Duodenal mucosa (tissue), 2 donors: Measurements from ENCODE around the gene VASN.
A peak's percentile ranks its signal among the peaks of the same experiment; 100 is the strongest.

Source experiments
- H3K27ac ChIP-seq: one replicate; pipeline ENCODE4 v1.7.0; 2013; ENCODE audit warnings: low read depth, low read length
- H3K27me3 ChIP-seq, 2 donors: one replicate each; pipeline ENCODE4 v1.7.0; 2013; ENCODE audit warnings: low read length in 2 of 2, control low read depth in 1 of 2; ENCODE audit not compliant: insufficient read depth in 2 of 2, control insufficient read depth in 1 of 2
- H3K36me3 ChIP-seq, 2 donors: one replicate each; pipeline ENCODE4 v1.7.0; 2013; ENCODE audit warnings: low read length in 2 of 2, control low read depth in 1 of 2; ENCODE audit not compliant: insufficient read depth in 2 of 2, control insufficient read depth in 1 of 2
- H3K4me1 ChIP-seq, 2 donors: one replicate each; pipeline ENCODE4 v1.7.0; 2013; ENCODE audit warnings: low read length in 2 of 2, control low read depth in 1 of 2; ENCODE audit not compliant: insufficient read depth in 2 of 2, control insufficient read depth in 1 of 2
- H3K4me3 ChIP-seq, 2 donors: one replicate each; pipeline ENCODE4 v1.7.0; 2013; ENCODE audit warnings: low read length in 2 of 2, low read depth in 1 of 2
- H3K9ac ChIP-seq, 2 donors: one replicate each; pipeline ENCODE4 v1.7.0; 2013; ENCODE audit warnings: low read length in 2 of 2, low read depth in 1 of 2
- H3K9me3 ChIP-seq, 2 donors: one replicate each; pipeline ENCODE4 v1.7.0; 2013; ENCODE audit warnings: low read length in 2 of 2, control low read depth in 1 of 2; ENCODE audit not compliant: control insufficient read depth in 1 of 2

Gene VASN

GRCh38 chr16:4372578-4373355 is 1.1 kb downstream of the VASN start:
- Histone ChIP-seq H3K27ac (peak overlapping the region; percentile 58), H3K9me3 (no peaks in the 10 kb centered on the region), H3K9ac (peak overlapping the region; percentile 38 to 51), H3K4me3 (peak overlapping the region; percentile 61 to 67), H3K36me3 (peaks cover under 1 to 3% of the 10 kb centered on the region in 2 donors), H3K27me3 (no peaks in the 10 kb centered on the region), H3K4me1 (peaks cover 11 to 16% of the 10 kb centered on the region in 2 donors)

GRCh38 chr16:4373356-4373908 is 1.8 kb downstream of the VASN start:
- peak overlapping the region; percentile 29 to 43 for H3K4me3 ChIP-seq
- peak overlapping the region in 1 of 2 donors; percentile 51 for H3K9ac ChIP-seq
- peaks cover 11 to 16% of the 10 kb centered on the region in 2 donors for H3K4me1 ChIP-seq

GRCh38 chr16:4373909-4374742 is 2.5 kb downstream of the VASN start:
- Histone ChIP-seq H3K4me3 (peak overlapping the region; percentile 29 to 43), H3K4me1 (peaks cover 11 to 16% of the 10 kb centered on the region in 2 donors), H3K9me3 (no peaks in the 10 kb centered on the region), H3K27ac (peak overlapping the region; percentile 58), H3K27me3 (no peaks in the 10 kb centered on the region), H3K9ac (peak overlapping the region in 1 of 2 donors; percentile 51), H3K36me3 (peaks cover 0 to 3% of the 10 kb centered on the region in 2 donors)

More at GRCh38 chr16:4373356-4373908, 1.8 kb downstream of the VASN start:
- H3K27me3 ChIP-seq, result no peaks in the 10 kb centered on the region
- peak overlapping the region; percentile 58 for H3K27ac ChIP-seq
- no peaks in the 10 kb centered on the region for H3K9me3 ChIP-seq
- peaks cover 0 to 3% of the 10 kb centered on the region in 2 donors for H3K36me3 ChIP-seq

- no peaks in the 10 kb centered on the region for H3K9me3 ChIP-seq
- peaks cover 3 to 5% of the 10 kb centered on the region in 2 donors for H3K36me3 ChIP-seq
- H3K27me3 ChIP-seq, result no peaks in the 10 kb centered on the region
- peak overlapping the region; percentile 50 for H3K27ac ChIP-seq
- H3K9ac ChIP-seq, result no peak overlapping the region
- H3K4me1 ChIP-seq, result peaks cover 11% of the 10 kb centered on the region in 2 donors
- H3K4me3 ChIP-seq, result no peak overlapping the region
Measured at GRCh38 chr16:4375717-4376116, 4.1 kb downstream of the VASN start.

GRCh38 chr16:4376126-4376892 is 4.7 kb downstream of the VASN start:
- Histone ChIP-seq H3K9ac (no peak overlapping the region), H3K27ac (peak overlapping the region; percentile 50), H3K36me3 (peaks cover 3 to 11% of the 10 kb centered on the region in 2 donors), H3K27me3 (no peaks in the 10 kb centered on the region), H3K9me3 (no peaks in the 10 kb centered on the region), H3K4me1 (peaks cover 11% of the 10 kb centered on the region in 2 donors), H3K4me3 (no peak overlapping the region)

GRCh38 chr16:4376893-4377572 is 5.4 kb downstream of the VASN start:
- Histone ChIP-seq H3K4me3 (no peak overlapping the region), H3K9ac (no peak overlapping the region), H3K27me3 (no peaks in the 10 kb centered on the region), H3K4me1 (peaks cover 11% of the 10 kb centered on the region in 2 donors), H3K36me3 (peaks cover 3 to 17% of the 10 kb centered on the region in 2 donors), H3K9me3 (no peaks in the 10 kb centered on the region), H3K27ac (peak overlapping the region; percentile 32)

GRCh38 chr16:4377573-4378154 is 6.0 kb downstream of the VASN start:
- H3K36me3 ChIP-seq, result peaks cover 3 to 21% of the 10 kb centered on the region in 2 donors
- H3K27ac ChIP-seq, result no peak overlapping the region
- no peak overlapping the region for H3K9ac ChIP-seq
- no peak overlapping the region for H3K4me3 ChIP-seq
- H3K27me3 ChIP-seq, result no peaks in the 10 kb centered on the region
- peaks cover 4 to 5% of the 10 kb centered on the region in 2 donors for H3K4me1 ChIP-seq
- no peaks in the 10 kb centered on the region for H3K9me3 ChIP-seq

GRCh38 chr16:4378161-4378666 is 6.6 kb downstream of the VASN start:
- no peaks in the 10 kb centered on the region for H3K27me3 ChIP-seq
- no peak overlapping the region for H3K4me3 ChIP-seq
- no peak overlapping the region for H3K27ac ChIP-seq
- peaks cover 3 to 26% of the 10 kb centered on the region in 2 donors for H3K36me3 ChIP-seq
- no peak overlapping the region for H3K9ac ChIP-seq
- H3K9me3 ChIP-seq, result no peaks in the 10 kb centered on the region
- H3K4me1 ChIP-seq, result peaks cover 0 to 3% of the 10 kb centered on the region in 2 donors
